HepG2 (cell line): ENCODE measurements around the gene TELO2. TPM values are rescaled to one million over a fixed set of nuclear protein-coding genes. Genes with fewer than 3 reads are reported as not detected.

Source experiments
- ATAC-seq: fragments of 200-7000 bp; cut with Tn5 transposase; 3 replicates; pipeline ENCODE4 v1.9.1; 2020; ENCODE audit warnings: mild to moderate bottlenecking, moderate library complexity
- BruUV-seq: library from RNA; stranded (reverse); fragments of 400-500 nt; replicated peaks from 2 replicates; lab custom pipeline; 2021; lab: Mats Ljungman, UMichigan
- CTCF ChIA-PET: fragments of 300-600 bp; formaldehyde crosslinking; extraction: SDS; loops from one replicate; lab custom pipeline; 2021; ENCODE audit warnings: low total read pairs, inconsistent platforms, low intra/inter-chr PET ratio; lab: Yijun Ruan, JAX
- POLR2A ChIA-PET: fragments of 350-600 bp; sonication (Branson Sonifier 250); formaldehyde crosslinking; loops from one replicate; lab custom pipeline; 2020; ENCODE audit warnings: antibody characterized with exemption, inconsistent platforms; lab: Yijun Ruan, JAX
- DNase-seq: peaks from one replicate; pipeline ENCODE4 v3.0.0-alpha.2; 2015; ENCODE audit warnings: low spot score
- FAIRE-seq: peaks from 3 replicates; lab custom pipeline; 2011; peaks lifted over from hg19 to GRCh38; lab: Jason Lieb, UNC
- H2AFZ ChIP-seq: one replicate; pipeline ENCODE4 v1.6.1; 2011; ENCODE audit warnings: low read length, inconsistent platforms
- H3K27ac ChIP-seq: fragments of 300-600 bp; 3 replicates; pipeline ENCODE4 v1.8.0; 2011; ENCODE audit warnings: mixed run types, mild to moderate bottlenecking, mixed read lengths, low read length, inconsistent platforms; ENCODE audit not compliant: insufficient read depth; ENCODE audit errors: extremely low read length
- H3K27me3 ChIP-seq, 2 experiments: fragments of 200-600 bp in 1 of 2; 2 replicates in 1 of 2; 3 replicates in 1 of 2; pipeline versions ENCODE4 v1.6.0 to v1.8.0; 2011; ENCODE audit warnings: low read length in 2 of 2, mild to moderate bottlenecking in 2 of 2, moderate library complexity in 2 of 2, inconsistent platforms in 1 of 2; ENCODE audit not compliant: insufficient read depth in 2 of 2, control insufficient read depth in 1 of 2
- H3K36me3 ChIP-seq, 2 experiments: fragments of 200-600 bp in 1 of 2; replicated peaks in 1 of 2; 2 replicates in 1 of 2; 3 replicates in 1 of 2; pipeline versions ENCODE4 v1.5.1 to v1.8.0; 2011; ENCODE audit warnings: low read length in 2 of 2, inconsistent platforms in 1 of 2; ENCODE audit not compliant: insufficient read depth in 2 of 2, control insufficient read depth in 1 of 2
- H3K4me1 ChIP-seq: 2 replicates; pipeline ENCODE4 v1.5.1; 2012; ENCODE audit warnings: low read length, inconsistent platforms; ENCODE audit not compliant: insufficient read depth
- H3K4me2 ChIP-seq: 2 replicates; pipeline ENCODE4 v1.6.0; 2011; ENCODE audit warnings: low read depth, low read length, inconsistent platforms
- H3K4me3 ChIP-seq, 3 experiments: fragments of 200-600 bp in 1 of 3; sonication (generic), shearing (Covaris generic) in 1 of 3; replicated peaks in 1 of 3; 2 replicates each; pipeline ENCODE4 v1.5.1; 2011 to 2016; ENCODE audit warnings: low read length in 3 of 3, inconsistent platforms in 2 of 3, low read depth in 2 of 3, mild to moderate bottlenecking in 2 of 3, control low read depth in 1 of 3, mixed read lengths in 1 of 3; ENCODE audit not compliant: insufficient read depth in 1 of 3
- H3K79me2 ChIP-seq: one replicate; pipeline ENCODE4 v1.6.1; 2011; ENCODE audit warnings: low read length, inconsistent platforms; ENCODE audit not compliant: insufficient read depth
- H3K9ac ChIP-seq: 2 replicates; pipeline ENCODE4 v1.6.0; 2011; ENCODE audit warnings: mild to moderate bottlenecking, low read depth, low read length, inconsistent platforms; ENCODE audit not compliant: insufficient read depth
- H3K9me3 ChIP-seq: 2 replicates; pipeline ENCODE4 v1.5.1; 2012; ENCODE audit warnings: mild to moderate bottlenecking, low read length
- H4K20me1 ChIP-seq: 2 replicates; pipeline ENCODE4 v1.6.0; 2011; ENCODE audit warnings: inconsistent platforms, mild to moderate bottlenecking, low read length, moderate library complexity; ENCODE audit not compliant: insufficient read depth
- CENPT ChIP-seq: sonication (generic); formaldehyde crosslinking; IDR thresholded peaks from 2 replicates; pipeline ENCODE4 v1.8.0; 2022; ENCODE audit warnings: low read depth, mild to moderate bottlenecking, moderate library complexity, missing genetic modification reagents
- E2F5 ChIP-seq: sonication (generic); formaldehyde crosslinking; conservative IDR thresholded peaks from 2 replicates; pipeline ENCODE4 v1.4.0; 2020; ENCODE audit warnings: missing genetic modification reagents
- KDM2A ChIP-seq: sonication (generic); formaldehyde crosslinking; IDR thresholded peaks from 2 replicates; pipeline ENCODE4 v1.4.0; 2020; ENCODE audit warnings: low read depth, missing genetic modification reagents, borderline replicate concordance
- KLF16 ChIP-seq, 2 experiments: sonication (generic) in 1 of 2; formaldehyde crosslinking in 1 of 2; IDR thresholded peaks; 2 replicates each; pipeline versions ENCODE4 v1.6.1 to v1.8.0; 2016 to 2023; ENCODE audit warnings: missing genetic modification reagents in 2 of 2, missing compliant biosample characterization in 1 of 2
- MED8 ChIP-seq: sonication (generic); formaldehyde crosslinking; IDR thresholded peaks from 2 replicates; pipeline ENCODE4 v1.8.1; 2023; ENCODE audit warnings: mild to moderate bottlenecking, missing genetic modification reagents; ENCODE audit not compliant: insufficient replicate concordance
- TBP ChIP-seq: sonication (generic); formaldehyde crosslinking; IDR thresholded peaks from 2 replicates; pipeline ENCODE4 v1.5.0; 2020; ENCODE audit warnings: missing genetic modification reagents
- ZBTB34 ChIP-seq: sonication (generic); formaldehyde crosslinking; IDR thresholded peaks from 2 replicates; pipeline ENCODE4 v1.8.0; 2022; ENCODE audit warnings: mild to moderate bottlenecking, missing genetic modification reagents
- ZFP36L1 ChIP-seq: sonication (generic); formaldehyde crosslinking; IDR thresholded peaks from 2 replicates; pipeline ENCODE4 v1.8.0; 2022; ENCODE audit warnings: mild to moderate bottlenecking, missing genetic modification reagents, moderate library complexity
- WGBS: methylation state at CpG from one replicate; pipeline ENCODE4 v1.1.6; 2017; ENCODE audit warnings: low lambda C conversion rate; 5-methylcytosine and 5-hydroxymethylcytosine counted together
- in situ Hi-C: cut with HindIII; loops from 2 replicates; pipeline ENCODE4 v1.10.0; 2017; ENCODE audit warnings: low pct_unique_long_range_greater_than_20kb; ENCODE audit not compliant: extremely low pct_ligation_motif_present
- intact Hi-C: fragments of 100-400 bp; cut with micrococcal nuclease; formaldehyde crosslinking; loops from one replicate; pipeline ENCODE4 v1.10.0; 2022; ENCODE audit not compliant: unreplicated experiment
- polyA plus RNA-seq, 8 experiments: library from polyadenylated mRNA; depleted of rRNA in 3 of 8; stranded (reverse) in 7 of 8; unstranded in 1 of 8; fragments of >200 nt; fragmentation: Illumina TruSeq in 4 of 8; extraction: Trizol in 4 of 8; gene quantifications; 2 replicates each; pipeline versions ENCODE4 v1.2.1 to v1.2.3, GENCODE V29; 2011 to 2016; ENCODE audit warnings: low read depth in 4 of 8, missing spikeins in 1 of 8, mixed read lengths in 1 of 8; ENCODE audit not compliant: insufficient read depth in 1 of 8
- total RNA-seq, 5 experiments: library from RNA; depleted of rRNA; stranded (reverse); fragments of >200 nt; fragmentation: Illumina TruSeq; extraction: Trizol; gene quantifications; 2 replicates each; pipeline ENCODE4 v1.2.3, GENCODE V29; 2016; ENCODE audit warnings: low read depth in 1 of 5

The TELO2 gene
- total and polyA plus RNA-seq, 2 of the 13 experiments (the other 11 are each of a cell fraction or from before 2014, with no cell fraction given): 10.1 to 17.9 TPM

- Histone ChIP-seq H3K27me3 (no peaks in the 10 kb centered on the region), H3K4me2 (no peak overlapping the region), H4K20me1 (no peaks in the 10 kb centered on the region), H3K36me3 (no peaks in the 10 kb centered on the region; a peak in 1 of 5 replicates), H3K4me1 (no peaks in the 10 kb centered on the region), H3K27ac (no peak overlapping the region), H2AFZ (no peak overlapping the region)
- intact Hi-C loops: no loop called here
- CTCF ChIA-PET: no interaction called here
- ATAC-seq (no peak), FAIRE-seq (no peak)
- no TSS peak for BruUV-seq
- no peak for TF ChIP-seq KLF16 (CRISPR knock-in tag; IDR thresholded peaks at IDR 0.05)
- no peak for TF ChIP-seq CENPT (CRISPR knock-in tag)
- no peak for TF ChIP-seq ZBTB34 (CRISPR knock-in tag)
- TF ChIP-seq MED8 (CRISPR knock-in tag): no peak
- no peak for TF ChIP-seq TBP (CRISPR knock-in tag)
- no peak for TF ChIP-seq KDM2A (CRISPR knock-in tag)
- TF ChIP-seq E2F5 (CRISPR knock-in tag): no peak
- no peak for TF ChIP-seq ZFP36L1 (CRISPR knock-in tag)
- TF ChIP-seq, all 625 proteins: peak for 0
- no peaks in the 10 kb centered on the region for H3K79me2 ChIP-seq
- WGBS: 93% methylated on average over 10 of the region's 17 CpGs
- no peak overlapping the region for H3K4me3 ChIP-seq
- POLR2A ChIA-PET: no interaction called here
- no peak overlapping the region for H3K9ac ChIP-seq
- in situ Hi-C loops: no loop called here
- no peaks in the 10 kb centered on the region for H3K9me3 ChIP-seq
- DNase-seq: no peak
Observed at GRCh38 chr16:1519831-1520230, 26.7 kb downstream of the TELO2 start.
